Stomach (tissue), 9 donors: Measurements from ENCODE around the gene CLIP4. TPM values are rescaled to one million over a fixed set of nuclear protein-coding genes. Genes with fewer than 3 reads are reported as not detected.

Experiments
- DNase-seq, 2 donors: peaks; one replicate each; pipeline versions ENCODE4 v3.0.0 to v3.0.0-alpha.2; 2013 to 2019
- H3K27ac ChIP-seq, 5 donors: fragments of 200-600 bp in 4 of 5; sonication (generic) in 4 of 5; one replicate each; pipeline ENCODE4 v1.5.1; 2013 to 2019; ENCODE audit warnings: mild to moderate bottlenecking in 1 of 5, moderate library complexity in 1 of 5
- H3K27me3 ChIP-seq, 3 donors: fragments of 200-600 bp; sonication (generic); one replicate each; pipeline ENCODE4 v1.5.1; 2017 to 2019; ENCODE audit warnings: mixed run types in 1 of 3
- H3K36me3 ChIP-seq, 4 donors: fragments of 200-600 bp; sonication (generic); 1 replicate in 3 of 4; 2 replicates in 1 of 4; pipeline ENCODE4 v1.5.1; 2016 to 2019
- H3K4me1 ChIP-seq, 4 donors: fragments of 200-600 bp; sonication (generic); one replicate each; pipeline ENCODE4 v1.5.1; 2016 to 2019
- H3K4me3 ChIP-seq, 4 donors: fragments of 200-600 bp; sonication (generic) in 3 of 4; one replicate each; pipeline ENCODE4 v1.5.1; 2016 to 2019; ENCODE audit warnings: mild to moderate bottlenecking in 1 of 4
- H3K9me3 ChIP-seq, 4 donors: fragments of 200-600 bp; sonication (generic); one replicate each; pipeline ENCODE4 v1.5.1; 2016 to 2019
- EP300 ChIP-seq: sonication (generic); formaldehyde crosslinking; IDR thresholded peaks from one replicate; pipeline ENCODE4 v1.6.1; 2017; ENCODE audit warnings: antibody characterized with exemption
- POLR2A ChIP-seq, 4 donors: fragments of 450-650 bp; IDR thresholded peaks; one replicate each; pipeline ENCODE4 v1.6.1; 2016; ENCODE audit warnings: antibody characterized with exemption in 4 of 4, control low read depth in 2 of 4, mild to moderate bottlenecking in 1 of 4, moderate library complexity in 1 of 4
- POLR2AphosphoS5 ChIP-seq, 3 donors: sonication (generic); formaldehyde crosslinking; IDR thresholded peaks; one replicate each; pipeline ENCODE4 v1.6.1; 2016; ENCODE audit warnings: antibody characterized with exemption in 3 of 3
- WGBS, 5 donors: extraction: QIAGEN DNeasy Blood & Tissue Kit in 3 of 5; methylation state at CpG; one replicate each; pipeline versions ENCODE4 v1.1.5 to v1.1.7; 2013 to 2018; 5-methylcytosine and 5-hydroxymethylcytosine counted together
- intact Hi-C: fragments of 100-400 bp; cut with DNase I; formaldehyde crosslinking; loops from one replicate; pipeline ENCODE4 v1.15.1; 2023; ENCODE audit warnings: low total_unique reads
- polyA plus RNA-seq, 3 donors: library from polyadenylated mRNA; stranded (reverse); fragments of 200-250 nt; gene quantifications; one replicate each; pipeline ENCODE4 v1.2.3, GENCODE V29; 2013
- total RNA-seq, 5 donors: library from RNA; depleted of rRNA; stranded (reverse); fragments of >200 nt; gene quantifications; one replicate each; pipeline versions ENCODE4 v1.1.0 to v1.2.3, GENCODE V29; 2014 to 2016
- TF ChIP-seq, protein P1 (sequence below), 7 experiments: fragments of 450-650 bp in 4 of 7; fragments of 200-600 bp in 3 of 7; sonication (generic) in 3 of 7; IDR thresholded peaks; one replicate each; pipeline ENCODE4 v1.5.1; 2016 to 2019; ENCODE audit warnings: antibody characterized with exemption in 7 of 7, control low read depth in 2 of 7, mild to moderate bottlenecking in 1 of 7
- donor health status: healthy with polysubstance abuse.
- donor health status: Bipolar disorder and iron deficiency.
- donor health status: healthy.

CLIP4 gene
- total and polyA plus RNA-seq, 8 donors: 6.8 to 69.6 (median 15.1) TPM

GRCh38 chr2:29235411-29235810 is 120.2 kb downstream of the CLIP4 start:
- H3K4me1 ChIP-seq: no peaks in the 10 kb centered on the region
- intact Hi-C loops: no loop called here

GRCh38 chr2:29236074-29236473 is 120.9 kb downstream of the CLIP4 start:
- H3K27ac ChIP-seq: no peak overlapping the region
- H3K36me3 ChIP-seq: no peaks in the 10 kb centered on the region
- H3K4me3 ChIP-seq: no peak overlapping the region
- no peaks in the 10 kb centered on the region for H3K9me3 ChIP-seq
- TF ChIP-seq POLR2AphosphoS5 (IDR thresholded peaks at IDR 0.05): no peak
- TF ChIP-seq, protein P1, sequence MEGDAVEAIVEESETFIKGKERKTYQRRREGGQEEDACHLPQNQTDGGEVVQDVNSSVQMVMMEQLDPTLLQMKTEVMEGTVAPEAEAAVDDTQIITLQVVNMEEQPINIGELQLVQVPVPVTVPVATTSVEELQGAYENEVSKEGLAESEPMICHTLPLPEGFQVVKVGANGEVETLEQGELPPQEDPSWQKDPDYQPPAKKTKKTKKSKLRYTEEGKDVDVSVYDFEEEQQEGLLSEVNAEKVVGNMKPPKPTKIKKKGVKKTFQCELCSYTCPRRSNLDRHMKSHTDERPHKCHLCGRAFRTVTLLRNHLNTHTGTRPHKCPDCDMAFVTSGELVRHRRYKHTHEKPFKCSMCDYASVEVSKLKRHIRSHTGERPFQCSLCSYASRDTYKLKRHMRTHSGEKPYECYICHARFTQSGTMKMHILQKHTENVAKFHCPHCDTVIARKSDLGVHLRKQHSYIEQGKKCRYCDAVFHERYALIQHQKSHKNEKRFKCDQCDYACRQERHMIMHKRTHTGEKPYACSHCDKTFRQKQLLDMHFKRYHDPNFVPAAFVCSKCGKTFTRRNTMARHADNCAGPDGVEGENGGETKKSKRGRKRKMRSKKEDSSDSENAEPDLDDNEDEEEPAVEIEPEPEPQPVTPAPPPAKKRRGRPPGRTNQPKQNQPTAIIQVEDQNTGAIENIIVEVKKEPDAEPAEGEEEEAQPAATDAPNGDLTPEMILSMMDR (IDR thresholded peaks at IDR 0.05): no peak
- no peak for TF ChIP-seq EP300
- TF ChIP-seq POLR2A (IDR thresholded peaks at IDR 0.05): no peak
- H3K27me3 ChIP-seq: peaks cover 0 to 45% (median 0%) of the 10 kb centered on the region in 3 donors
- intact Hi-C loops: no loop called here
- WGBS, 5 donors: 88 to 100% (median 94%) methylated on average over 6 of the region's 6 CpGs
- H3K4me1 ChIP-seq: no peaks in the 10 kb centered on the region
- DNase-seq: no peak

More at GRCh38 chr2:29235411-29235810, 120.2 kb downstream of the CLIP4 start:
- no peak for TF ChIP-seq EP300
- TF ChIP-seq POLR2AphosphoS5 (IDR thresholded peaks at IDR 0.05): no peak
- TF ChIP-seq, protein P1 (IDR thresholded peaks at IDR 0.05): no peak
- TF ChIP-seq POLR2A (IDR thresholded peaks at IDR 0.05): no peak
- Histone ChIP-seq H3K27me3 (peaks cover 0 to 38% (median 0%) of the 10 kb centered on the region in 3 donors), H3K36me3 (no peaks in the 10 kb centered on the region), H3K9me3 (no peaks in the 10 kb centered on the region), H3K4me3 (no peak overlapping the region), H3K27ac (no peak overlapping the region)
- 59 to 79% (median 71%) methylated on average over 2 to 3 of the region's 3 CpGs for WGBS, 5 donors
- no peak for DNase-seq

DNA sequence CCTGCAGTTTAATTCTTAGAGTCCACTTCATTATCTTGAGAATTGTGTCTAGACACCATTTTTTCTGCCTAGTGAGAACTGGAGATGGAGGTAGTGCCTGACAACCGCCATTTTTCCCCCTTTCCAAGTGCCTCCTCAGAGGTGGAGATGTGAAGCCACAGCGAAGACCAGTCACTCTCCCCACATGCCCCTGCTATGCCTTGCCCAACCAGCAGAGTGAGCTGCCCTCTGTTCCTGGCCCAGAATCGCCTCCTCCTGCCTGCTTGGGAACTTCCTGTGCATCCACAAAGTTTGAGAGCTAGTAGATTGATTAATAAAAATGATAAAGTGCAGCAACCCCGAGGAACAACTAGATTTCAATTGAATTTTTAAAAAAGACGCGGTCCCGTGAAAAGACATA is 123.3 kb downstream of the CLIP4 start:
- TF ChIP-seq EP300: no peak
- TF ChIP-seq, protein P1 (IDR thresholded peaks at IDR 0.05): peak in 4 of 7 experiments; percentile 16 to 56 (median 42)
- TF ChIP-seq POLR2AphosphoS5 (IDR thresholded peaks at IDR 0.05): no peak
- TF ChIP-seq POLR2A (IDR thresholded peaks at IDR 0.05): no peak
- 56 to 67% (median 63%) methylated on average over 7 of the region's 7 CpGs for WGBS, 5 donors
- no peaks in the 10 kb centered on the region for H3K36me3 ChIP-seq
- H3K27ac ChIP-seq: no peak overlapping the region
- H3K9me3 ChIP-seq: no peaks in the 10 kb centered on the region
- H3K4me1 ChIP-seq: no peaks in the 10 kb centered on the region
- H3K4me3 ChIP-seq: no peak overlapping the region
- intact Hi-C loops: no loop called here
- peak in 1 of 2 donors; percentile 26 for DNase-seq
- peaks cover 0 to 54% (median 0%) of the 10 kb centered on the region in 3 donors for H3K27me3 ChIP-seq

Other genes starting within 250 kb of the CLIP4 start
- 10 to 100 TPM in 4 of 5 donors, 1 to 10 TPM in 1; 2.3 to 20.9 (median 18.0) TPM for gene TRMT61B, start 245.1 kb upstream of the CLIP4 start, total RNA-seq
- gene TRMT61B, start 245.1 kb upstream of the CLIP4 start, polyA plus RNA-seq: 10 to 100 TPM; 14.5 to 24.4 (median 18.3) TPM
- 10 to 100 TPM; 18.5 to 73.2 (median 59.4) TPM for gene WDR43, start 220.7 kb upstream of the CLIP4 start, total RNA-seq
- 10 to 100 TPM in 2 of 3 donors, 1 to 10 TPM in 1; 9.7 to 13.9 (median 13.7) TPM for gene WDR43, start 220.7 kb upstream of the CLIP4 start, polyA plus RNA-seq
- 1 to 10 TPM in 2 of 5 donors, under 1 TPM in 2, not detected in 1; 0.43 to 3.5 (median 1.00) TPM for gene TOGARAM2, start 134.1 kb upstream of the CLIP4 start, total RNA-seq
- gene TOGARAM2, start 134.1 kb upstream of the CLIP4 start, polyA plus RNA-seq: 1 to 10 TPM in 1 of 3 donors, under 1 TPM in 2; 0.56 to 1.2 (median 0.80) TPM
- 1 to 10 TPM in 1 of 5 donors, not detected in 4; 2.9 TPM for gene PCARE, start 40.9 kb upstream of the CLIP4 start, total RNA-seq
- gene PCARE, start 40.9 kb upstream of the CLIP4 start, polyA plus RNA-seq: under 1 TPM in 2 of 3 donors, not detected in 1; 0.06 to 0.08 TPM